NK-92 (cell line): ENCODE data around the gene SLC1A7.

Experiments used
- DNase-seq: peaks from one replicate; lab custom pipeline; 2025; ENCODE audit not compliant: unreplicated experiment; lab: John Stamatoyannopoulos, UW

Gene SLC1A7

DNA sequence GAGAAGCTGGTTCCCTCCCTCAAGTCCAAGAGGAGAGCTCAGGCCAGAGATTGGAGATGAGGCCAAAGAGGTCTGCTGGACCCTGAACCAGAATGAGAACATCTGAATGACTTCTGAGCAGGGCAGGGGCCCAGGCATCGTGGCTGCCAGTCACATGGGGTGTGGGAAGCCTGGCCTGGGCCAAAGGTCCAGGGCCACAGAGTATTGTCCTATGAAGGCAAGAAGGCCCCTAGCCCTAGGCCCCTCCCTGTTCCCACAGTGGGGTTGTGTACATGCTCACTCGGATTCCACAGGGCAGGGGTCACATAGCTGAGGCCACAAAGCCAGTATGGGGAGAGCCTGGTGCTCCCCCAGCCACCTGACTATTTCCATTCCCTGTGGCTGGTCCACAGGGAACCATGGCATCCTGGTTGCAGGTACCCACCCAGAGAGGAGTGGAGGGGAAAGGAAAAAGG, 18.5 kb upstream of the SLC1A7 start:
- no peak for DNase-seq

DNA sequence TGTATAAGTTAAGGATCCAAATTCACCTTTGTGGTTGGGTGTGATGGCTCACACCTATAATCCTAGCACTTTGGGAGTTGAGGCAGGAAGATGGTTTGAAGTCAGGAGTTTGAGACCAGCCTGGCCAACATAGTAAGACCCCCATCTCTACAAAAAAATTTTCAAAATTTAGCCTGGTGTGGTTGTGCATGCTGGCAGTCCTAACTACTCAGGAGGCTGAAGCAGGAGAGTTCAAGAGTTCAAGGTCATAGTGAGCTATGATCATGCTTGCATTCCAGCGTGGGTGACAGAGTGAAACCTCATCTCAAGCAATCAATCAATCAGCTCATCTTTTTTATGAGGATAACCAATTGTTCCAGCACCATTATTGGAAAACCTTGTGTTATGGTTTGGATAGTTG, 16.5 kb upstream of the SLC1A7 start:
- no peak for DNase-seq

GRCh38 chr1:53156783-53157182, 14.3 kb upstream of the SLC1A7 start:
- no peak for DNase-seq

DNA sequence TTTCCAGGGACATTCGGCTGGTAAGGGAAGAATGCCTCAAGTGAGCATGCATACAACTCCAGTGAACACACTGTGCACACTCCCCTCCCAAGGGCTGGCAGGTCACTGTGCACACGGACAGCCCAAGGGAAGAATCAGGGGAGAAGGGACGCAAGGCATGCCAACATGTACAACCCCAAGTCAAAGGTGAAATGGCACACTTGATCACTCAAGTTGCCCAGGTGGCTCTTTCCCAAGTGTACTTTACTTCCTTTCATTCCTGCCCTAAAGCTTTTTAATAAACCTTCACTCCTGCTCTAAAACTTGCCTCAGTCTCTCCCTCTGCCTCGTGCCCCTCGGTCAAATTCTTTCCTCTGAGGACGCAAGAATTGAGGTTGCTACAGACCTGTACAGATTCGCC, 13.5 kb upstream of the SLC1A7 start:
- no peak for DNase-seq

- DNase-seq = no peak
Observed at GRCh38 chr1:53155534-53155933, 13.1 kb upstream of the SLC1A7 start.

- DNase-seq = no peak
Observed at GRCh38 chr1:53154859-53155438, 12.5 kb upstream of the SLC1A7 start.

GRCh38 chr1:53153752-53154151, 11.3 kb upstream of the SLC1A7 start:
- no peak for DNase-seq

DNA sequence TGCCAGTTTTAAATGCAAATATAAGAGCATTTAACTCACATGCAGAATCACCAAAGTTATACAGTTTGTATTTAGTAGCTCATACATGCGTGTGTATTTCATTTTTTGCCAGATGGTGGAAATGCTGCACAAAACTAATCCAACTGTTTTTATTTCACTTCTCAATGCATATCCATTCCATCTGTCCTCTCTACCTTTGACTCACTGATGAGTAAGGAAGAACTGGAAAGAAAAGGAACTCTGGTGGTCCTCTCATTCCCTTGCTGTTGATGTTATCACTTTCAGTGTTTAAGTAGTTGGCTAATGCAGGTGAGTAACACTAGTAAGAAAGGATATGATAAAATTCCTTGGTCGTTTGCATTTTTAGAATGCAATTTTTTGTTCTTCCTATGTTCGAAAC, 5.7 kb upstream of the SLC1A7 start:
- DNase-seq = no peak

- DNase-seq = no peak
Observed at GRCh38 chr1:53147174-53147573, 4.7 kb upstream of the SLC1A7 start.

DNA sequence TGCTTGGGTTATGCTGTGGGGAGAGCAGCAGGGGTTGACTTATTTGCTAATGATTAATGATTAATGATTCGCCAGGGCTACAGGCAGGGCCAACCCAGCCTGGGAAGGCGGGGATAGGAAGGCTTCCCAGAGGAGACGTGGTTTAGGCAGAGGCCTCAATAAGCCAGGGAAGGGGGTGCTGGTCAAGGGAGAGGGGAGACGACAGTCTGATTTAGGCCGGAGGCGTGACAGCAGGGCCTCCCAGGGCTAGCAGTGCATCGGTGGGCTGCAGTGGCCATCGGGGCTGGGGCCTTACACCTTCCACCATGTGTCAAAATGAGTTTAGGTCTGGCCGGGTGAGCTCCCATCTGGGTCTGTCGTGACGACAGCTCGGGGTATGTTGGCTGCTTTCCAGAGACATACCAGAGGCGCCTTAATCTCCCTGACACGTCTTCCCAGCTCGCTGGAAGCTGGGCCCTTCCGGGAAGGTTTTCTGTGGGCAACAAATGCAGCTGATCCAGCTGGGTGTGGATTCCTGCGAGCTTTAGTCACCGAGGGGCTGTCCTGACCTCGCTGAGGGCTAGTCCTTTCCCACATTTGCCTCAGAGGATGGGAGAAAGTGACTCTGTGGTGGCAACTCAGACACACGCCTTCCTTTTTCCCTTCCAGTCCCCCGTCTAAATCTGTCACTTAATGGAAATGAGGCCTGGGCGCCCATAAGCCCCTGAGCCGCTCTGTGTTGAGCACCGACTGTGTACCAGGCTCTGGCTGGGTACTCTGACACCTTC, 3.7 kb upstream of the SLC1A7 start:
- DNase-seq = no peak

DNA sequence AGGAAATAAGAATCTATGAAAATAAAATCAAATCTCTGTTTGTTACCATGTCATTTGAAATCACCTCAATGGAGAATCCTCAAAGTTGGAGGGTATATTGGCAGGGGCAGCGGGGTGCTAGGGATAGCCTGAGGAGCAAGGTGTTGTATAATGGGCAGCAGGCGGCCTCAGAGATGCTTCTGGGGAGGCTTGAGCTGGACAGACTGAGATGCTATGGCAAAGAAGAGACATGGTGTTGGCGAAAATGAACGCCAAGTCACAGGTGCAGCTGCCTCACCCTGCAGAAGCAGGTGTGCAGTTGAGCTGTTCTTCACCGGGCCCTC, 3.1 kb upstream of the SLC1A7 start:
- no peak for DNase-seq

DNA sequence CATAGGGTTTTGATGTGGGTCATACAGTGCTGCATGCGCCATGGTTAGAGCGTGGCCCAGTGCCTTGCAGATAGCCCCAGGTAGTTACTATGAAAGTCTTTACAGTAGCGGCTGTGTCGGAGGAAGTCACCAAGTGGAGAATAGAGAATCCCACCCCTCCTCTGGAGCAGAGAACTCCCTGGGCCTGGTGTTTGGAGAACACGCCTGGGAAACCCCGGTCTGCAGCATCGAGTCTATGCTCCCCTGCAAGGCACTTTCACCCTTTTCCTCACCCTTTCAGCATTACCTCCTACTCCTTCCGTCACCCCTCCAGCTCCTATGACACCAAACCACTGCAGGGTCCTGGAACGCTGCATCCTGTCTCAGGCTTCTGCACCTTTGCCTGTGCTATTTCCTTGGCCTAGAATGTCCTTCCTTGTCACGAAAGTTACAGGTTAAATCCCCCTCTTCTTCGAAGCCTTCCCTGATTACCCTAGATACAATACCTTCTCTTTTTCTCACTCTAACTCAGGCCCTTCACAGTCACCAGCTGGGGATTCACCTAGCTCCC, 2.7 kb upstream of the SLC1A7 start:
- no peak for DNase-seq

- DNase-seq = no peak
Observed at GRCh38 chr1:53144201-53144600, 1.8 kb upstream of the SLC1A7 start.

GRCh38 chr1:53143527-53143926, 1.1 kb upstream of the SLC1A7 start:
- no peak for DNase-seq

DNA sequence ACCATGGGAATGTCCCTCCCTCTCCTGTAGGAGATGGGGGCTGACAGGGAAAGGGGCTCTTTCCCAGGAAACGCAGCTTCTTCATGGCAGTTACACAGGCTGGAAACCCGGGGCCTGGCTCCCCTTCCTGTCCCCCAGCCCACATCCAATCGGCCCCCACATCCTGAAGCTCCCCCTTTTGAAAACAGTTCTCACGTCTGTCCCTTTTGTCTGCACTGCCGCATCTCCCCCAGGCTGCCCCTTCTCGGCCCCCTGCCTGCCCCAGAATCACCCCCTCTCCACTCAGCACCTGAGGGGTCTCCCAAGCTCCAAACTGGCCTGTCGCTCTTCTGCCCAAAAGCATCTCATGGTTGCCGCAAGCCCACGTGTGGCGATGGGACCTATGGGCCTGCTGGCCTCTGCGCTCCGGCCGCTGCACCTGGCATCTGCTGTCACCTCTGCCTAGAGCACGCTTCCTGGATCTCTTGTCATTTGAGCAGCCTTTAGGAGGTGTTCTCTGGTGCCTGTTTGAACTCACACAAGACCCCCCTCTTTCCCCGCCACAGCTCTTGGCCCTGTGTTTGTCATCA, 867 bp downstream of the SLC1A7 start:
- DNase-seq = no peak

- no peak for DNase-seq
Observed at GRCh38 chr1:53140451-53140850, 2.0 kb downstream of the SLC1A7 start.

DNA sequence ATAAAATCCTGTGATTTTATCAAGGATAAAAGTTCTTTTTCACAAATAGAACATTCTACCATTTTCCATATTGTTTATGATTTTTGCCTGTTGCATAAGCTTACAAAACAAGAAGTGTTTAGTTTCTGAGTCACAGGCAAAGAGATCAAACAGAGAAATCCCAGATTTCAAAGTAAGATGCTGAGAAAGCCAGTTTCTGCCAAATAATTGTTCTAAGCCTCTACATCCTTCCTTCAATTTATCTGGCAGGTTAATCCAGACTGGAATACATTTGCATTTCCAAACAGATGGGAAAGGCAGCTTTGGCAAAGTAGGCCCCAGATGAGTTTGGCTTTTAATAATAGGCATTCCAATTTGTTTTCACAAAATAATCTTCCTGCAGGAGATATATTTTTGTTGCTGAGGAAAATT, 2.5 kb downstream of the SLC1A7 start:
- no peak for DNase-seq

GRCh38 chr1:53138991-53139884, 3.2 kb downstream of the SLC1A7 start:
- no peak for DNase-seq

- no peak for DNase-seq
Observed at GRCh38 chr1:53137729-53138128, 4.7 kb downstream of the SLC1A7 start.

DNA sequence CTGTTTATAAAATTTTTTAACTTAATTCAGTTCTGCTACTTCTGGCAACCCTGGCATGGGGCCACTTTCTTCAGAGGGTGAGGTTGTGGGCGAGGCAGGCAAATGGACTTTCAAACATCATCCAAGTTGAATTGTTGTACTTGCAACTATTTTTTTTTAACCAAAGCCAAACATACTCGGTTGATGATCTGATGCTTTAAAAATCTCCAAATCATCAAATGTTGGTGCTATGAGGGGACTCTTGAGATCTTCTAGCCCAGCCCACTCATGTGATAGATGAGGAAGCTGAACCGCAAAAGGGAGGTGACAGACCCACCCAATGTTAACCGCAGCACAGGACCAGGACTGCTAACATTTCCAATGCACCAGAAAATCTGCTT, 6.7 kb downstream of the SLC1A7 start:
- DNase-seq = no peak

DNA sequence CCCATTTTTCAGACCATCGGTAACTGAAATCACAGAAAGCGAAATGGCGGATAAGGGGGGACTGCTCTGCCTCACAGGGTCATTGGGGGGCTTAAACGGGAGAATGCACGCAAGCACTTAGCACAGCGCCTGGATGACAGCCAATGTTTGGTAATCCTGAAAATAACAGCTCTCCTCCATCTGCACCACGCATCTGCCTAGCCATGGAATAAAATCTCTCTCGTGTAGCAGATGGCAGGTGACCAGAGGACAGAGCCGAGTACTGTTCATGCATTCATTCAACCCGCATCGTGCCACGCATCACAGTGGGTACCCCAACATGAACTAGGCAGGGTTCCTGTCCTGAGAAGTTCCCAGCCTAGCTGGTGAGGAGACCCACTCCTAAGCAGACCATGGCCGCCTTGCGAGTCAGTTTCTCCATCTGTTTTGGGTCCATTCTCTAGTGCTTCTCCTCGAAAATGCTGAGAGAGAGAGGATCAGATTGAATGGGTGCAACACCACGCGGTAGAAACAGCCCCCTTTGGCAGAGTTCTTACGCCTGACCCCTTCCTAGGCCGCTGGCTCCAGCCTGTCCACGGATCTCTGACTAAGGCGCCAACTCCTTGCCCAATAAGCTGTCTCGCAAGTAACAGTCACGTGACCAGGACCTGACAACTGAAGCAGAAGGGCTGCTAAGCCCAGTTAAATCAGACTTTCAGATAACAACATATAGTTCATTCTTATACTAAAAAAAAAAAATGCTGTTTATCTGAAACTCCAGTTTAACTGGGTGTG, 7.3 kb downstream of the SLC1A7 start:
- no peak for DNase-seq
